Mesenchymal stem cell (in vitro differentiated cells and primary cell): ENCODE data around the gene BDKRB2.

Experiments used
- DNase-seq: peaks from one replicate; pipeline ENCODE4 v3.0.0-alpha.2; 2013
- H2AFZ ChIP-seq: one replicate; pipeline ENCODE4 v1.6.1; 2013; ENCODE audit warnings: low read depth, mild to moderate bottlenecking, control low read depth, inconsistent platforms, low read length, moderate library complexity
- H2AK5ac ChIP-seq: 2 replicates; pipeline ENCODE4 v1.6.1; 2013; ENCODE audit warnings: low read length, moderate library complexity, mild to moderate bottlenecking, inconsistent platforms; ENCODE audit not compliant: severe bottlenecking
- H2BK120ac ChIP-seq: one replicate; pipeline ENCODE4 v1.6.1; 2013; ENCODE audit warnings: low read depth, mild to moderate bottlenecking, inconsistent platforms, low read length, moderate library complexity
- H2BK12ac ChIP-seq, 2 experiments: one replicate each; pipeline ENCODE4 v1.6.1; 2013; ENCODE audit warnings: inconsistent platforms in 2 of 2, low read length in 2 of 2, mild to moderate bottlenecking in 2 of 2, moderate library complexity in 2 of 2, control low read depth in 1 of 2
- H2BK15ac ChIP-seq: one replicate; pipeline ENCODE4 v1.6.1; 2013; ENCODE audit warnings: mild to moderate bottlenecking, low read depth, inconsistent platforms; ENCODE audit not compliant: poor library complexity, severe bottlenecking
- H2BK5ac ChIP-seq: 2 replicates; pipeline ENCODE4 v1.6.1; 2013; ENCODE audit warnings: low read depth, mild to moderate bottlenecking, low read length, control low read depth, inconsistent platforms; ENCODE audit not compliant: poor library complexity, severe bottlenecking
- H3K14ac ChIP-seq, 2 experiments: one replicate each; pipeline ENCODE4 v1.6.1; 2013; ENCODE audit warnings: inconsistent platforms in 2 of 2, low read length in 2 of 2, control low read depth in 1 of 2, mild to moderate bottlenecking in 1 of 2, moderate library complexity in 1 of 2
- H3K18ac ChIP-seq, 2 experiments: one replicate each; pipeline ENCODE4 v1.6.1; 2013; ENCODE audit warnings: inconsistent platforms in 2 of 2, low read length in 2 of 2, control low read depth in 1 of 2, low read depth in 1 of 2, mild to moderate bottlenecking in 1 of 2
- H3K23ac ChIP-seq, 2 experiments: one replicate each; pipeline ENCODE4 v1.6.1; 2013; ENCODE audit warnings: inconsistent platforms in 2 of 2, low read length in 2 of 2, mild to moderate bottlenecking in 2 of 2, moderate library complexity in 2 of 2, control low read depth in 1 of 2
- H3K27ac ChIP-seq: 2 replicates; pipeline ENCODE4 v1.5.1; 2013; ENCODE audit warnings: mild to moderate bottlenecking, moderate library complexity, low read length, control low read depth, inconsistent platforms; ENCODE audit not compliant: poor library complexity, severe bottlenecking
- H3K27me3 ChIP-seq, 2 experiments: 2 replicates each; pipeline versions ENCODE4 v1.6.1 to v1.7.0; 2013; ENCODE audit warnings: low read length in 2 of 2, mild to moderate bottlenecking in 2 of 2, moderate library complexity in 2 of 2, control low read depth in 1 of 2, inconsistent platforms in 1 of 2; ENCODE audit not compliant: control insufficient read depth in 1 of 2, insufficient read depth in 1 of 2
- H3K36me3 ChIP-seq, 2 experiments: 2 replicates each; pipeline versions ENCODE4 v1.6.1 to v1.7.0; 2013; ENCODE audit warnings: low read length in 2 of 2, control low read depth in 1 of 2, inconsistent platforms in 1 of 2, low read depth in 1 of 2, mild to moderate bottlenecking in 1 of 2; ENCODE audit not compliant: insufficient read depth in 2 of 2, control insufficient read depth in 1 of 2
- H3K4ac ChIP-seq, 2 experiments: one replicate each; pipeline ENCODE4 v1.6.1; 2013; ENCODE audit warnings: inconsistent platforms in 2 of 2, low read length in 2 of 2, mild to moderate bottlenecking in 2 of 2, moderate library complexity in 2 of 2, control low read depth in 1 of 2, low read depth in 1 of 2
- H3K4me1 ChIP-seq: 2 replicates; pipeline ENCODE4 v1.6.1; 2013; ENCODE audit warnings: low read depth, low read length, control low read depth; ENCODE audit not compliant: control insufficient read depth, insufficient read depth
- H3K4me2 ChIP-seq: 2 replicates; pipeline ENCODE4 v1.6.1; 2013; ENCODE audit warnings: low read length, mild to moderate bottlenecking, inconsistent platforms; ENCODE audit not compliant: poor library complexity, severe bottlenecking
- H3K4me3 ChIP-seq, 2 experiments: 2 replicates each; pipeline versions ENCODE4 v1.5.1 to v1.7.0; 2013; ENCODE audit warnings: low read length in 2 of 2, mild to moderate bottlenecking in 2 of 2, control low read depth in 1 of 2, low read depth in 1 of 2; ENCODE audit not compliant: insufficient read depth in 1 of 2
- H3K79me1 ChIP-seq: replicated peaks from 2 replicates; pipeline ENCODE4 v1.6.1; 2013; ENCODE audit warnings: mild to moderate bottlenecking, control low read depth, low read length, inconsistent platforms; ENCODE audit not compliant: poor library complexity, severe bottlenecking
- H3K9ac ChIP-seq: 2 replicates; pipeline ENCODE4 v1.7.0; 2013; ENCODE audit warnings: mild to moderate bottlenecking, low read length, moderate library complexity
- H3K9me3 ChIP-seq: 2 replicates; pipeline ENCODE4 v1.7.0; 2013; ENCODE audit warnings: mild to moderate bottlenecking, low read length; ENCODE audit not compliant: control insufficient read depth
- H4K8ac ChIP-seq: one replicate; pipeline ENCODE4 v1.6.1; 2013; ENCODE audit warnings: inconsistent platforms, mild to moderate bottlenecking, low read length, moderate library complexity
- H4K91ac ChIP-seq: one replicate; pipeline ENCODE4 v1.6.1; 2013; ENCODE audit warnings: mild to moderate bottlenecking, low read length, inconsistent platforms
- WGBS: methylation state at CpG from one replicate; pipeline ENCODE4 v1.1.7; 2013; ENCODE audit warnings: mixed read lengths; 5-methylcytosine and 5-hydroxymethylcytosine counted together

Gene BDKRB2

DNA sequence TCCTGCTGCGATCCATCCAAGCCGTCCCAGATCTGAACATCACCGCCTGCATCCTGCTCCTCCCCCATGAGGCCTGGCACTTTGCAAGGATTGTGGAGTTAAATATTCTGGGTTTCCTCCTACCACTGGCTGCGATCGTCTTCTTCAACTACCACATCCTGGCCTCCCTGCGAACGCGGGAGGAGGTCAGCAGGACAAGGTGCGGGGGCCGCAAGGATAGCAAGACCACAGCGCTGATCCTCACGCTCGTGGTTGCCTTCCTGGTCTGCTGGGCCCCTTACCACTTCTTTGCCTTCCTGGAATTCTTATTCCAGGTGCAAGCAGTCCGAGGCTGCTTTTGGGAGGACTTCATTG, 59.5 kb downstream of the BDKRB2 start:
- Histone ChIP-seq H3K9me3 (peaks cover 13% of the 10 kb centered on the region), H3K27ac (no peak overlapping the region), H2BK120ac (no peak overlapping the region), H3K23ac (no peak overlapping the region), H3K79me1 (peaks cover 28% of the 10 kb centered on the region), H3K14ac (no peak overlapping the region), H2BK15ac (no peak overlapping the region), H3K4ac (no peak overlapping the region), H2AFZ (no peak overlapping the region), H3K4me3 (no peak overlapping the region), H2BK5ac (no peak overlapping the region), H4K8ac (peak overlapping the region; percentile 66), H3K18ac (peak overlapping the region in 1 of 2 experiments; percentile 48), H2BK12ac (peak overlapping the region in 1 of 2 experiments; percentile 77), H3K27me3 (no peaks in the 10 kb centered on the region), H3K36me3 (peaks cover 23 to 65% of the 10 kb centered on the region in 2 experiments), H3K4me1 (peaks cover 37% of the 10 kb centered on the region), H2AK5ac (no peak overlapping the region), H4K91ac (no peak overlapping the region), H3K9ac (no peak overlapping the region), H3K4me2 (no peak overlapping the region)
- no peak for DNase-seq
- WGBS = 96% methylated on average over 13 of the region's 14 CpGs

DNA sequence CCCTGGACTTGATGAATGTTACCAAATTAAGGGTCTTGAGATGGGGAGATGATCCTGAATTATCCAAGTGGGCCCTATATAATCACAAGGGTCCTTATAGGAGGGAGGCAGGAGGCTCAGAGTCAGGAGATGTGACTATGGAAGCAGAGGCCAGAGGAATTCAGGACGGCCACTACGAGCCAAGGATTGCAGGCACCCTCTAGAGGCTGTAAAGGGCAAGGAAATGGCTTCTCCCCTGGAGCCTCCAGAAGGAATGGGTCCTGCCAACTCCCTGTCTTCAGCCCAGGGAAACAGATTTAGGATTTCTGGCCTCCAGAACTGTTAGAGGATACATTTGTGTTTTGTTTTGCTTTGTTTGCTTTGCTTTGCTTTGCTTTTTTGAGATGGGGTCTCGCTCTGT, 60.2 kb downstream of the BDKRB2 start:
- 37% methylated on average over 2 of the region's 3 CpGs for WGBS
- DNase-seq = peak; percentile 47

DNA sequence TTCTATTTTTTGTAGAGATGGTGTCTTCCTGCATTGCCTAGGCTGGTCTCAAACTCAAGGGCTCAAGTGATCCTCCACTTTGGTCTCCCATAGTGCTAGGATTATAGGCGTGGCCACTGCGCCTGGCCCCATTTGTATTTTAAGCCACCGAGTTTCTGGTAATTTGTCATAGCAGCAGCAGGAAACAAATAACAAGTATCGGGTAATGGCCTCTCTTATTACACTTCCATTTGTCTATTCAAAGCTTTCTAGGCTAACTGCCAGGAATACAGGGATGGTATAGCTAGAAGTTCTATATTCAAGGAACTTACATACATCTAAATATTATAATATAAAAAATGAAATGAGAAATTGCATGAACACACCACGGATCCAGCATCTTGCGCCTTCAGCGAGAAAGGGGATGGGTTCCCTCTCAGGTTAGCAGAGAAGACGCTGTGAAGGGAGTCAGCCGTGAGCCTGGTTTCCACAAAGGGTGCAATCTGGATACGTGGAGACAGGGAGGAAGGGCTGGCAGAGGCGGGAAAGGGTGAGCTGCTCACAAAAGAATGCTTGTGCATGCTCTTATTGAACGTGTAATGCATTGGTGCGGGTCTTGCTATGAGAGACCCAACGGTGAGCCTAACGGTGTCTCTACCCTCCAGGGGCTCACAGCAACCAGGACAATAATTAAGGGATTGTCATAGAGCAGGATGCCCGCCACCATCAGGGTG, 60.9 kb downstream of the BDKRB2 start:
- Histone ChIP-seq H2AFZ (no peak overlapping the region), H4K91ac (peak overlapping the region; percentile 3), H3K4ac (no peak overlapping the region)

More for the DNA sequence above, 60.2 kb downstream of the BDKRB2 start:
- Histone ChIP-seq H3K18ac (peak overlapping the region in 1 of 2 experiments; percentile 41), H3K4ac (no peak overlapping the region), H3K23ac (no peak overlapping the region), H3K14ac (no peak overlapping the region), H3K27me3 (no peaks in the 10 kb centered on the region), H3K9ac (no peak overlapping the region), H2AFZ (no peak overlapping the region), H4K8ac (no peak overlapping the region), H3K27ac (no peak overlapping the region), H3K4me3 (no peak overlapping the region), H2AK5ac (no peak overlapping the region), H2BK15ac (no peak overlapping the region), H2BK5ac (no peak overlapping the region), H4K91ac (no peak overlapping the region), H3K4me1 (peaks cover 41% of the 10 kb centered on the region), H3K36me3 (peaks cover 23 to 58% of the 10 kb centered on the region in 2 experiments), H2BK12ac (peak overlapping the region in 1 of 2 experiments; percentile 63), H3K4me2 (no peak overlapping the region), H2BK120ac (no peak overlapping the region), H3K9me3 (peaks cover 7% of the 10 kb centered on the region), H3K79me1 (peaks cover 28% of the 10 kb centered on the region)

DNA sequence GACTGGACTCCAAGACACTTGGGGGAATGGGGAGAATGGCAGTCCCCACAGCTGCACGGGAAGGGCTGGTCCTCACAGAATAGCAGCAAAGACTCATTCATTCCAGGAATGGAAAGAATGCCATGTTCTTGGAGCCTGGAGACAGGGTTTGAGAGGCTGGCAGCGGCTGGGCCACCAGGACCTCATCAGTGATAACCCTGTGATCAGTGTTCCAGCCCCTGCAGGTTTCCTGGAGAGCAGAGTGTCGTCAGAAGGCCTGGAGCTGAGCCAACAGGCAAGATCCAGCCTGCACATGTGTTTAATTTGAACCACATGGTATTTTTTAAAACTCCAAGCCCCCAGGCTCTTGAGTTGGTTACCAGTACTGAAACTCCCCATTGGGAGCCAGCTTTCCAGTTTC, 62.7 kb downstream of the BDKRB2 start:
- H2BK120ac ChIP-seq = no peak overlapping the region
- H4K8ac ChIP-seq = no peak overlapping the region
- peak overlapping the region; percentile 0 for H2BK15ac ChIP-seq
- peaks cover 24% of the 10 kb centered on the region for H3K79me1 ChIP-seq
- H2AFZ ChIP-seq = no peak overlapping the region
- DNase-seq = peak; percentile 56
- H3K4me1 ChIP-seq = peaks cover 35% of the 10 kb centered on the region
- H2BK12ac ChIP-seq = peak overlapping the region; percentile 44 to 89
- H3K18ac ChIP-seq = peak overlapping the region; percentile 49 to 85
- peaks cover 16 to 35% of the 10 kb centered on the region in 2 experiments for H3K36me3 ChIP-seq
- H3K27me3 ChIP-seq = no peaks in the 10 kb centered on the region
- peak overlapping the region; percentile 99 for H3K27ac ChIP-seq
- H3K23ac ChIP-seq = no peak overlapping the region
- peak overlapping the region; percentile 42 for H3K9ac ChIP-seq
- H3K9me3 ChIP-seq = peaks cover 4% of the 10 kb centered on the region
- peak overlapping the region; percentile 59 for H2BK5ac ChIP-seq
- peak overlapping the region; percentile 85 for H4K91ac ChIP-seq
- peak overlapping the region; percentile 16 for H2AK5ac ChIP-seq
- H3K4me3 ChIP-seq = peak overlapping the region in 1 of 2 experiments; percentile 3
- peak overlapping the region in 1 of 2 experiments; percentile 61 for H3K14ac ChIP-seq
- peak overlapping the region in 1 of 2 experiments; percentile 74 for H3K4ac ChIP-seq
- 34% methylated on average over 3 of the region's 3 CpGs for WGBS
- H3K4me2 ChIP-seq = no peak overlapping the region

More for the DNA sequence above, 60.9 kb downstream of the BDKRB2 start:
- H3K4me2 ChIP-seq = no peak overlapping the region
- whole genome bisulfite sequencing = 83% methylated on average over 15 of the region's 16 CpGs
- H3K4me3 ChIP-seq = no peak overlapping the region
- H3K9ac ChIP-seq = no peak overlapping the region
- peaks cover under 1% of the 10 kb centered on the region for H3K9me3 ChIP-seq
- H3K18ac ChIP-seq = peak overlapping the region in 1 of 2 experiments; percentile 54
- H3K27ac ChIP-seq = no peak overlapping the region
- peaks cover 23 to 51% of the 10 kb centered on the region in 2 experiments for H3K36me3 ChIP-seq
- H3K14ac ChIP-seq = no peak overlapping the region
- DNase-seq = no peak
- peaks cover 41% of the 10 kb centered on the region for H3K4me1 ChIP-seq
- peaks cover 28% of the 10 kb centered on the region for H3K79me1 ChIP-seq
- no peak overlapping the region for H2BK120ac ChIP-seq
- peak overlapping the region in 1 of 2 experiments; percentile 95 for H2BK12ac ChIP-seq
- no peak overlapping the region for H3K23ac ChIP-seq
- H3K27me3 ChIP-seq = no peaks in the 10 kb centered on the region
- peak overlapping the region; percentile 9 for H2AK5ac ChIP-seq
- no peak overlapping the region for H2BK5ac ChIP-seq
- no peak overlapping the region for H4K8ac ChIP-seq
- H2BK15ac ChIP-seq = peak overlapping the region; percentile 8
